Skin epidermis (tissue), 12 donors: ENCODE data around the gene SH3PXD2A.

ENCODE experiments used
- H3K27ac ChIP-seq, 21 experiments: fragments of 200-600 bp; sonication (generic) in 11 of 21; one replicate each; pipeline ENCODE4 v1.5.0; 2020; ENCODE audit warnings: mild to moderate bottlenecking in 3 of 21, inconsistent platforms in 2 of 21, moderate library complexity in 2 of 21
- H3K4me3 ChIP-seq, 7 experiments: fragments of 200-600 bp; sonication (generic) in 2 of 7; one replicate each; pipeline ENCODE4 v1.5.0; 2020; ENCODE audit warnings: inconsistent platforms in 2 of 7, mild to moderate bottlenecking in 2 of 7, moderate library complexity in 1 of 7

Gene SH3PXD2A

DNA sequence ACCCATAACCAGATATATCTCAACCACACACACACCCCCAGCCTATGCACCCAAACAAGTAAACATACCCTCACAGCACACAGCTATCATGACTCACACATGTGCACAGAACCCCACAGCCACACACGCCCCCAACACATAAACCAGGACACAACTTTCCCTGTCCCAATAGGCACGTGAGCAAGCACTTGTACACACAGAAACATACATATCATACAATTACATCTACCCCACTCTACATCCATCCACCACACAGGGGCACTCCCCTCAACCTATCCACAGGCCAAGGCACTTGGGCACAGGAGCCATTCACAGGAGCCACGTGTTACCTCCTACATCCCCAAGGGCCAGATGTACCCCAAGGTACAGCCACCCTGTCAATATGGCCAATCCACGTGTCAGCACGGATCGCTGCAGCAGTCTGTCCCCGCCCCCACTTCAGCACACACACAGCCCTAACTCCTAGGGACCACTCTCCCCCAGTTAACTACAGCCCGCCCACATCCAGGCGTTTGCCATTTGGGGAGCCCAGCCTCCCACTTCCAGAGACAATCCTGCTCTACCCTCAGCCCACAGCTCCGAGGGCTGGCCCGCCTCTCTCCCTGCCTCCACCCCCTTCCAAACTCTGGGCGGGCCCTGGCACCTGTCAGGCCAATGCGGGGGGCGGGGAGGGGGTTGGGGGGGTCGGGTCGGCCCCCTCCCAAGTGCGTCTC, 163.5 kb downstream of the SH3PXD2A start:
- peak overlapping the region in 1 of 21 experiments; percentile 50 for H3K27ac ChIP-seq
- peak overlapping the region in 2 of 7 experiments; percentile 35 to 38 for H3K4me3 ChIP-seq

DNA sequence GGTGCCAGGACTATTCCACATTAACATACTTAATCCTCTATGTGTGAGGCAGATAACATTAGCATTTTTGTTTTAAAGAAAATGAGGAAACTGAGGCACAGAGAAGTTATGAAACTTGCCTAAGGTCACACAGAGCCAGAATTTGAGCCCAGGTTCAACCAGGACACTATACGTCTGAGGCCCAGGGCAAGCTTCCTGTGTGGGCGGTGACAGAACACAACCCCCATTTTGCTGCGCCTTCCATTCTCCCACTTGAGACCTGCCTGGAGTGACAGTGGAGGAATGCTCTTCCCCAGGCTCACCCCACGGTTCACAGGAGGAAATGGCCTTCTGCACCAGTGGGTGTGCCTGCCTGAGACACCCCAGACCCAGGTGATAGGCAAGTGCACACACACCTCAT, 164.1 kb downstream of the SH3PXD2A start:
- no peak overlapping the region for H3K4me3 ChIP-seq
- no peak overlapping the region for H3K27ac ChIP-seq

DNA sequence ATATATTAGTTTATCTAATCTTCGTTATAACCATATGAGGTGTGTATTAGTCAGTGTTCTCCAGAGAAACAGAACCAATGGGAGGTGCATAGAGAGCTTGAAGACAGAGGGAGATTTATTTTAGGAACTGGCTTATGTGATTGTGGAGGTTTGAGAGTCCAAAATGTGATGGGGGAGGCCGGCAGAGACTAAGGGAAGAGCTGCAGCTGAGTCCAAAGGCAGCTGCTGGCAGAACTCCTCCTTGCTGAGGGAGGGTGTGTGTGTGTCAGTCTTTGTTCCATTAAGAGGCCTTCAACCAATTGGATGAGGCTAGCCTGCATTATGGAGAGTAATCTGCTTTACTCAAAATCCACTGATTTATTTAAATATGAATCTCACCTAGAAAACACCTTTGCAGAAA, 165.1 kb downstream of the SH3PXD2A start:
- Histone ChIP-seq H3K4me3 (no peak overlapping the region), H3K27ac (no peak overlapping the region)

DNA sequence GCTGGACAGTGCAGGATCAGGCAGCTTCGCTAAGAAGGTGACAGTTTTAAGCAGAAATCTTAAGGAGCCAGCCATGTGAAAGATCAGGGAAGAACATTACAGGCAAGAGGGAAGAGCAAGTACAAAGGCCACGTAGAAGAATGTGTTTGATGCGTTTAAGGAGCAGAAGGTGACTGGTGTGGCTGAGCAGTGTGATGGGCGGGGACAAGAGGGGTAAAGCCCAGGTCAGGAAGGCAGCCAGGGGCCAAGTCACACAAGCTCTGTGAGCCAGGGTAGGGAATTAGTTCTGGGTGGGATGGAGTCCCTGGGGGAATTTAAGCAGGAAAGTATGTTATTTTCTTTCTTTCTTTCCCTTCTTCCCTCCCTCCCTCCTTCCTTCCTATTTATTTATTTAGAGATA, 166.9 kb downstream of the SH3PXD2A start:
- no peak overlapping the region for H3K27ac ChIP-seq

DNA sequence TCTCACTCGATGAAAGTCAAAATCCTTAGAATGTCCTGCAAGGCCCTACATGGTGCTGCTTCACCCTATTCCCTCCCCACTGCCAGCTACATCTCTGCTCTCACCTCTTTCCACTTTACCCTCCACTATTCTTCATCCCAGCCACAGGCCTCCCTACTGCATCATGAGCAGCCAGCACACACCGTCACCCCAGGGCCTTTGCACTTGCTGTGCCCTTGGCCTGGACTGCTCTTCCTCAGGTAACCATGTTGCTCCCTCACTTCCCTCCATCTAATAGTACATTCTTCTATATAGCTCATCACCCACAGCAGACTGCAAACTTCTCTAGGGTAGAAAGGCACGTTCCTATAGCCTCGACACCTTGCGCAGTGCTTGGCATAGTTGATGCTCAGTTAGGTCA, 167.7 kb downstream of the SH3PXD2A start:
- Histone ChIP-seq H3K4me3 (no peak overlapping the region), H3K27ac (no peak overlapping the region)

More for the DNA sequence above, 166.9 kb downstream of the SH3PXD2A start:
- H3K4me3 ChIP-seq = no peak overlapping the region

DNA sequence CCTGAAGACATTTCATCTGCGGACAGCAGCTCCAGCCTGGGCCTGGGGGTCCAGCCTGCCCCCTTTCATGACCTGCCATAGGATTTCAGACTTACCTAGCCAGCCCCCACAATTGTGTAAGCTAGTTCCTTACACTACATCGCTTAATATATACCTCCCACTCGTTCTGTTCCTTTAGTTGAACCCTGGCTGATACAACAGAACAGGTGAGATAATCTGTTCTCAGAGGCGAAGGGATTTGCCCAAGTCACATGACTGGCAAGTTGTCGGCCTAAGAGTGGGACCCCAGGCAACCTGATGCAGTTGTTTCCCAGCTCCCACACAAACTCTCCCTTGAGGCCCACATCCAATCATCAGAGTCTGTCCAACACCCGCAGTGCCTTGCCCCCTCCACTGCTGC, 168.2 kb downstream of the SH3PXD2A start:
- H3K27ac ChIP-seq = no peak overlapping the region
- no peak overlapping the region for H3K4me3 ChIP-seq

DNA sequence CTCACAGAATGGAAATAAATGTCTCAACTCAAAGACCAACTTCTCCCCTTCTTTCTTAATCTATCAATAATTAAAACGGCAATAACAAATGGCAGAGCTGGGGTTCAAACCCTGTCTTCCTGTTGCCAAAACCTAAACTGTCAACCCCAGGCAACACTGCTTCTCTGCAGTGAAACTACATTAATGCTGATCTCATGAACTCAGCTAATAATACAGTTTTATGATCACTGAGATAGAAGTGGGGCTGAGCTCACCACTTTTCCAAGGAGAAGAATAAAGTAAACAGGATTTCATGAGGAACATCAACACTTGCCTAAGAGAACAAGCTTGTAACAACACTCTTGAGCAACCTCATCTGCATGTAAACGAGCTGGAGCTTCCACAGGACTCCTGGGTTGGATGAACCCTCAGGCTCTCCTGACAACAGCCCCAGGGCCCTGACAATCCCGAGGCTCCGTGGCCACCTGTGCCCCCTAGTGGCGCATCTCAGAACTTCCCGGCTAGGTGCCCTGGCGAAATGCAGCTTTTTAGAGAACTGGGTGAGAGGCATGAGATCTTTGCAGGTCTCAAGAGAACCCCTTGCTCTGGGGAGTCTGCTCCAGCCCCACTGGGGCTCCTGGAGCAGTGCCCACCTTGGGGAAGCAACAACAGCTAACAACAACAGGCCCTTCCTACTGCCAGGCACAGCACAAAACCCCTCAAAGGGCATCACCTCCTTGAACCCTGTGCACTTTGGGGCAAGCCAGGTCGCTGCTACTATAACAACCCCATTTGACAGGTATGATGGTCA, 169.3 kb downstream of the SH3PXD2A start:
- peak overlapping the region in 2 of 21 experiments; percentile 7 to 21 for H3K27ac ChIP-seq
- H3K4me3 ChIP-seq = no peak overlapping the region

DNA sequence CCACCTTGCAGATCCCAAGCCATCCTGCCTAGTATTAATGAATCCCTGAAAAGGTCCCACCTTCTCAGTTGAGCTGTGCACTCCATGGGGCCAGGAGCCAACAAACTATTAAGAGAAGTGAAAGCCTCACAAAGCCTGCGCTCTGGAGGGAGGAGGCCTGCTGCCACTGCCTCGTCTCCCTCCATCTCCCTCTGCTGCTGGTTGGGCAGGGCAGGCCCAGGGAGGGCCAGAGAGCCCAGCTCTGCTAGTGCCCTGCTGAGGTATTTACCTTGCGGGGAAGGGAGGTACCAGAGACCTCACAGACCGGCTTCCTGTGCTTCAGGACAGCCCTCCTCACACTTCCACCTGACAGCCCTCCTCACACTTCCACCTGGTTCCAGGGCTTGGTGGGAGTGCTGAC, 171.5 kb downstream of the SH3PXD2A start:
- Histone ChIP-seq H3K4me3 (no peak overlapping the region), H3K27ac (peak overlapping the region in 1 of 21 experiments; percentile 8)

DNA sequence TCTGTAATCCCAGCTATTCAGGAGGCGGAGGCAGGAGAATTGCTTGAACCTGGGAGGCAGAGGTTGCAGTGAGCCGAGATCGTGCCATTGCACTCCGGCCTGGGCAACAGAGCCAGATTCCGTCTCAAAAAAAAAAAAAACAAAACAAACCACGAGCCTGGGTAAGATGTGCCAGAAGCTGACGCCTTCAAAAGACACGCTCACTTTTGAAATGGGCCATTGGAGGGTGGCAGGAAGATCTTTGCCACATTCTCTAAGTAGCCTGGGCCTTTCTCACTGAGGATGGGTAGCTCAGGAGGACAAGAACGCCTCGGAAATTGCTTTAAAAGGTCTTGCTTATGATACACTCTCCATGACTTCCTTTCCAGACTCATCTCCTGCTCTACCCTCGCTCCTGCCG, 172.7 kb downstream of the SH3PXD2A start:
- Histone ChIP-seq H3K4me3 (no peak overlapping the region), H3K27ac (peak overlapping the region in 6 of 21 experiments; percentile 10 to 95 (median 78))

DNA sequence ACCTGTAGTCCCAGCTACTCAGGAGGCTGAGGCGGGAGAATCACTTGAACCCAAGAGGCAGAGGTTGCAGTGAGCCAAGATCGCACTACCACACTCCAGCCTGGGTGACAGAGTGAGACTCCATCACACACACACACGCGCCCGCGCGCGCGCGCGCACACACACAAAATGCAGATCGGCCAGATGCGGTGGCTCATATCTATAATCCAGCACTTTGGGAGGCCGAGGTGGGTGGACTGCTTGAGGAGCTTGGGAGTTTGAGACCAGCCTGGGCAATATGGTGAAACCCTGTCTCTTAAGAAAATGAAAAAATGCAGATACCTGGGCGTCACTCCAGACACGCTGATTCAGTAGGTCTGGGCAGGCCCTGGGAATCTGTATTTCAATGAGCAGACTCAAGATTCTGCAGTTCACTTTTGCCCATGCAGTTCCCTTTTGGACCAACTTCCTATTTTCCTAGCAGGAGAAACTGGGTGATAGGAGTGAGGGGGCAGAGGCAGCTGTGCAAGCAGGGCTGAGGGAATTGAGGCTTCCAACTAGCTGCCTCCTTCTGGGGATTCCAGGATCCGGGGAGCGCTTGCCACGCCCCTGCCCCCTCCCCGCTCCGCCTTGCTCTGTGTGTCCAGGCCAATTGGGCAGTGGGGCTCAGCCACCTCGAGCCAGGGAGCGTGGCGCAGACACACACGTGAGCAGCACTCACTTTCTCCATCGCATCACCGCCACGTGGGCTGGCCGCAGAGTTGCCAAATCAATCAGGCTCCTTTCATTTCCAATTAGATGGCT, 173.6 kb downstream of the SH3PXD2A start:
- H3K27ac ChIP-seq = peak overlapping the region in 15 of 21 experiments; percentile 0 to 95 (median 49)
- H3K4me3 ChIP-seq = no peak overlapping the region

DNA sequence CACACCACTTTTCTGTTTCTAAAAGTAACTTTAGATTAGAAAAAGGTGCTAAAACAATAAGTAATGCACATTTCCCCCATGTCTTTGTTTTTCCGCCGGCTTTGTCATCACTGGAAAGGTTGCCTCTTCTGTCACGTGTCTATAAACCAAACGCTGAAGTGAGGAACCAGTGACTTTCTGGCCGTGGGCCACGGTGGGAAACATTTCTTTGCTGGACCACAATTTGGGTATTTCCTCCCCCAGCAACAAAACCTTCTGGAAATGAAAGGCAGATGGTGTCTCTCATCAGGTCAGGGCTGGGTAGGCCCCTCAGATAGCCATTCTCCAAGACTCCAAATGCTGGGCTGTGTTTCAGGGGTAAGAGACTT, 174.5 kb downstream of the SH3PXD2A start:
- Histone ChIP-seq H3K27ac (peak overlapping the region in 11 of 21 experiments; percentile 37 to 95 (median 54)), H3K4me3 (no peak overlapping the region)

DNA sequence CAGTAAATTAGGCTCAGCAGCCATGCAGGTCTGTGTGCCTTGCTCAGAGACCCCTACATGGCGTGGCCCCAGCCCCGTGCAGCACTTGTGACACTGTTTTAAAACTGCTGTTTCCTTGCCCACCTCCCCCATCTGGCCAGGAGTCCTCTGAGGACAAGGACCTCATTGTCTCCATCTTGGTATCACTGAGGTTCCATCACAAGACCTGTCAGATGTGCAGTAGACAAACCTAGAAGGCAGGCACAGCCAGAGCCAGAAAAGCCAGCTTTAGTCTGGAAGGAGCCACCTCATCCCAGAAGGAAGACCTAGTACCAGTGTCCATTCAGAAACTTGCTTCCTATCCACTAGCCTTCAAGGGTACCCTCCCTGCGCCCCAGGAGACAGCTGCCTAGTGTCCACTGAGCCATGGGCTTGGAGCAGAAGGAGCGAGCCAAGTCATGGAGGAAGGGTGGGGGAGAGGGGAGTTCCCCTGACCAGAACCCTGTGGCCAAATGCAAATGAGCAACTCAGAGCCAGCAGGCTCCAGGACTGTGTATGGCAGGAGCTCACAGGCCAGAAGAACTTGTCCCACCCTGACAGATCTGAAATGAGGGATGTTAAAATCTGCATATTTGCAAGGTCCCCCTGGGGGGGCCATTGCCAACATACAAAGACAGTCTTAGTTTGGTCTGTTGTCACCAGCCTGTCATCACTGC, 176.1 kb downstream of the SH3PXD2A start:
- peak overlapping the region in 18 of 21 experiments; percentile 35 to 95 (median 85) for H3K27ac ChIP-seq

DNA sequence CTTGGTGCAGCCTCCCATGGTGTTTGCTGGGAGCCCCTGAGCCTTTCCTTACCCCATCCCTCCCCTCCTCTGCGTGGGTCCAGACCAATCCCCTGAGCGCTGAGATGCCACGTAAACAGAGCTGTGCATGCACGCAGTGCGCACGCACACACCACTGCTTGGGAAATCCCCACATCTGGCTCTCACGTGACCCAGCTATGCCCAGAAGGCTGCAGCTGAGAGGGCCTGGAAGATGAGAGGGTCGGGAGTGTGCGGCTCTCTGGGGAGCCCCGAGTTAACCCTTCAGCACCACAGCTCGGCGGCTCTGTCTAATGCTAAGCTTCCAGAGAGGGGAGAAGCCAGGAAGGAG, 177.2 kb downstream of the SH3PXD2A start:
- Histone ChIP-seq H3K27ac (peak overlapping the region in 20 of 21 experiments; percentile 43 to 95 (median 83)), H3K4me3 (peak overlapping the region in 6 of 7 experiments; percentile 9 to 37 (median 27))

More for the DNA sequence above, 176.1 kb downstream of the SH3PXD2A start:
- no peak overlapping the region for H3K4me3 ChIP-seq

DNA sequence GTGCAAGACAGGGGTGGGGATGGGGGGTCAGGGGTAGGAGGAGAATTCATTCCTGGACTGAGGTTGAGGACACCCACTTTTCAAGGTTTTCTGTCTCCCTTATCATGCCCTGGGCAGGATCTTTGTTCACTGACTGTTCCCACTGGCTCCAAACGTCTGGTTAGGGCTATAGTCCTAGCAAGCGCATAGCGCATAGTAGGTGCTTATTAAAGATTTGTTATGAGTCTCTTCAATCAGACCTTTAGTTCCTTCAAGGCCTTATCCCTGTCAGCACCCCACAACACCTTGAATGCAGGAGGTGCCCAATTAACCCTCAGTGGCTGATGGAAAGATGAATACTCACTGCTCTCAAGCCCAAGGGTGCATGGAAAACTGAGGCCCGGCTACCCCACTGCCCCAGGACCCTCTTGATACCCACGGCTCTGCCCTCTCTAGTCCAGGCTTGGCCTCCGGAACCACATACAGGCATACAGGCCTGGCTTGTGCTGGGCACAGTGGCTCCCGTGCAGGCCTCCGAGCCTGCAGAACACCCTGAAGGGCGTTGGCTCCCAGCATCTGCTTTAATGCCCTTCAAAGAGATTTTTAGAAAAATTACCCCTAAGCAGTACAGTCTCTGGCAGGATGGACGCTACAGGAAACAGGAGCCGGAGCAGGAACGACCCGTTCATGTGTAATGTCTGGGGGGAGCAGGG, 177.7 kb downstream of the SH3PXD2A start:
- peak overlapping the region in 20 of 21 experiments; percentile 52 to 95 (median 83) for H3K27ac ChIP-seq
- peak overlapping the region in 6 of 7 experiments; percentile 9 to 37 (median 27) for H3K4me3 ChIP-seq

DNA sequence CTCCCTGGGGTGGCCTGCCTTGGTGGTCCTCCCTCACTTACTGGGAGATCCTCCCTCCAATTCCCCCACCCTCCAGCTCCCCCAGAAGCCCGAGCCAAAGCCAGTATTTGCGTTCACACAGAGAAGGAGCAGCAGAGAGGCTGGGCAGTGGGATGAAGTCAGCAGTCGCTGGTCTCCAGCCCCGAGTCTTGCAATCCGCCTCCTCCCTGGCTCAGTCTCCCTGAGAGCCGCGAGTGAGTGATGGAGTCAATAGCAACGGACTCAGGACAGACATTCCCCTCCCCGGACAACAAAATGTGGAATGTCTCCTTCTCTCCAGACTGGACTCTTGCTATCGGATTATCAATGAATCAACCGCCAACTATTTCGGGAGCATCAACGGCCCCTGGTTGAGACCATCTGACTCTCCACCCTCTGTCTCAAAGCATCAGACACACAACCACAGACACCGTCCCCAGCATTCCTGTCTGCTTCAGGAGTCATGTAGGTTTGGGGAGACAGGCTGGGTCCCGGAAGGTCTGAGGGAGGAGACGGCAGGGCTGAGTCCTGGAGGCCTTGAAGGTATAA, 178.4 kb downstream of the SH3PXD2A start:
- peak overlapping the region in 6 of 7 experiments; percentile 9 to 37 (median 27) for H3K4me3 ChIP-seq

DNA sequence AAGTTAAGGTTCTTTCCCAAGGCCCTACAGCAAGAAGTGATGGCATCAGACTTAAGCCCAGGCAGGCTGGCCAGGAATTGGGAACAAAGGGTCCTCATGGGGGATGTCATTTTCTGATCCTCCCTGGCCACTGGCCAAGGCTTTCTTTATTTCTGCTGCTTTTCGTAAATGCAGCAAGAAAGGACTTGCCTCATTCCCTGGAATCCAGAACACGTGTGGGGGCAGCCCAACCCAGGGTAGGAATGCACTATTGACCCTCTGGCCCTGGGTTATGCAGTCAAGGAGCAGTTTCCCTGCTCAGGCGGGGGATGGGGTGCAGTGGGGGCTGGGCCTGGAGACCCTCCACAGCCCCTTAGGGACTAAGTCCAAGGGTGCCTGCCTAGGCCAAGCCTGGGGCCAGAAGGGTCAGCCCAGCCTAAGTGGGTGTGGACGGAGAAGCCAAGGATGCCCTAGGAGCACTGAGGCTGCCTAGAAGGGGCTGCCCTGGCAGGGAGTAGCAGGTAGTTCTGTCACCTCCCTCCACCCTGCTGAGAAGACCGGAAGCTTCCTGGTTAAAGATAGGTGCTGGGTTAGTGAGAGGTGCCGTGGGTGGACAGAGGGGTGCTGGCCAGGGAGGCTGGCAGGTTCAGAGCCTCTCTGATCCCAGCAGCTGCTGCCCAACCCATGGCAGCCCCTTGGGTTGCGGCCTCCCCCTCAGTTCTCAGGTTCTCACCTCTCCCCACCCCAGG, 179.2 kb downstream of the SH3PXD2A start:
- Histone ChIP-seq H3K27ac (peak overlapping the region in 20 of 21 experiments; percentile 44 to 95 (median 81)), H3K4me3 (peak overlapping the region in 1 of 7 experiments; percentile 33)

More for the DNA sequence above, 178.4 kb downstream of the SH3PXD2A start:
- peak overlapping the region in 20 of 21 experiments; percentile 52 to 95 (median 83) for H3K27ac ChIP-seq

DNA sequence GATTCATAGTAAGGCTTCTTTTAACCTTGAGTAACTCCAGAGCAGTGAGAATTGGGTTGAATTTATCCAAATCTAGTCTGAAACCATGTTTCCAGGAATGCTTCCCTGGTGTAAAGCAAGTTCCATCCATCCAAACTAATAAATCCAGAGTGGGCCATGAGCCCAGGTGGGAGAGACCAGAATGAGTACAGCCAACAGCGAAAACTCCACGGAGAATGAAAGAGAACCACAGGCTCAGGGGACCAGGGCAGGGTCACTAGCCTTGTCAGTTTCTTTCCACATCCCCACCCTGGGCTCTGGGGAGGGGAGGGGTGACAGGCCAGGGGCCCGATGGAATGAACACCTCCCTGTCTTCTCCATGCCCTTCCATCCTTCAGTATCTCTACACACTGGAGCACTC, 181.8 kb downstream of the SH3PXD2A start:
- Histone ChIP-seq H3K27ac (peak overlapping the region in 1 of 21 experiments; percentile 11), H3K4me3 (no peak overlapping the region)

DNA sequence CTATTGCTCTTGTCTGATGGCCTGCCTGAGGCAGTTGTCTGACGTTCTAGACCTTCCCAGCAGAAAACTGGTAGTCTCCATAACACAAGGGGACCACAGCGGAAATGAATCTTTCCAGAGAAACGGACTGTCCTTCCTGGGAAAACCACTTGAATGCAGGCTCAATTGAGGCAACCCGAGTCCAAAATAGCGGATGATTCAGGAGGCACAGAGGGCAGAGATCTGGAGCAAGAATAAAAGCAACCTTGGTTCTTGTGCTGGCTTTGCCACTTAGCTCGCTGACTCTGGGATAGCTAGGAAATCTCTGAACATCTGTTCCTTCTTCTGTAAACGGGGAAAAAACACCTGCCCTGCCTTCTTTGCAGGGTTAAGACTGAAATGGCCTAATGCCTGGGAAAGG, 183.0 kb downstream of the SH3PXD2A start:
- Histone ChIP-seq H3K4me3 (no peak overlapping the region), H3K27ac (no peak overlapping the region)
